NB4 (cell line): Measurements from ENCODE around the gene PIAS4.

Experiments
- DNase-seq: peaks from one replicate; pipeline ENCODE4 v3.0.0; 2010; ENCODE audit warnings: low read depth
- H3K4me3 ChIP-seq: one replicate; pipeline ENCODE4 v1.5.1; 2011; ENCODE audit warnings: mild to moderate bottlenecking, low read depth, low read length, moderate library complexity
- MYC ChIP-seq: IDR thresholded peaks from 2 replicates; pipeline ENCODE4 v1.6.1; 2011; ENCODE audit warnings: low read depth, low read length
- POLR2A ChIP-seq: IDR thresholded peaks from 2 replicates; pipeline ENCODE4 v1.6.1; 2011; ENCODE audit warnings: mild to moderate bottlenecking; ENCODE audit not compliant: insufficient read length; ENCODE audit errors: extremely low read depth
- TF ChIP-seq, protein P1 (sequence below): IDR thresholded peaks from 2 replicates; pipeline ENCODE4 v1.6.1; 2011; ENCODE audit warnings: low read depth, low read length
- TF ChIP-seq, protein P2 (sequence below): IDR thresholded peaks from one replicate; pipeline ENCODE4 v1.5.1; 2012; ENCODE audit warnings: low read depth, low read length

The PIAS4 gene

DNA sequence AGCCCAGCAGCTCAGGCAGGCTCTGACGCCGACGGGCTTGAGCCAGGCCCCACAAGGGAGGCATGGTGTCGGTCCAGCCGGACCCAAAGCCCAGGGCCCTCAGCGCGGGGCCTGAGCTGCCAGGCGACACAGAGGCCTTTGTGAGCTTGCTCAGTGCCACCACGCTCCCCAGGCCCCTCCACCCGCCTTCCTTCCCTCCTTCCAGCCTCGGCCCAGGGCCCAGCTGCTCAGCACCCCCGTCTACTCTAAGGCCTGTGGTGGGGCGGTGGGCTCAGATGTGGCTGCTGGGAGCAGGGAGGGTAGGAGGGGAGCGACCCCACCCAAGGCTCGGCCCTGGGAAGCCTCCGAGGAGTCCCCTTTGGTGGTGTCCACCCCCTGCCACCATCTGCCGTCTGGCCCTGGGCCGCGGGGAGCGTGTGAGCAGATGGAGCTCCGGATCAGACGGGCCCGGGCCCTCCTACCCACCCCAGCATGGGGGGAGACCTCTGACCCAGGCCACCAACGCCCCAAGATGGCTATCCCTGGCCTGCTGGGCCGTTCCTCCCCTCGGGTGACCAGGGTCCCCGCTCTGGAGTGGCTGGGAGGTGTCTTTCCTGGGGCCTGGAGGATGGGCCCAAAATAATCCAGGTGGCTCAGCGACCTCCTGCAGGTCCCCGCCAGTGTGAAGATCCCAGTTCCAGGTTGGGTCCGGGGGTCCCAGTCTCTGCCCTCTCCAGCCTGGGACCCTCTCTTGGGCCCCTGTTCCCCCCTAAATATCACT, 51.3 kb downstream of the PIAS4 start:
- no peak for DNase-seq
- TF ChIP-seq MYC (no peak), POLR2A (no peak)
- TF ChIP-seq, protein P1, sequence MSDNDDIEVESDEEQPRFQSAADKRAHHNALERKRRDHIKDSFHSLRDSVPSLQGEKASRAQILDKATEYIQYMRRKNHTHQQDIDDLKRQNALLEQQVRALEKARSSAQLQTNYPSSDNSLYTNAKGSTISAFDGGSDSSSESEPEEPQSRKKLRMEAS, result no peak
- TF ChIP-seq, protein P2, sequence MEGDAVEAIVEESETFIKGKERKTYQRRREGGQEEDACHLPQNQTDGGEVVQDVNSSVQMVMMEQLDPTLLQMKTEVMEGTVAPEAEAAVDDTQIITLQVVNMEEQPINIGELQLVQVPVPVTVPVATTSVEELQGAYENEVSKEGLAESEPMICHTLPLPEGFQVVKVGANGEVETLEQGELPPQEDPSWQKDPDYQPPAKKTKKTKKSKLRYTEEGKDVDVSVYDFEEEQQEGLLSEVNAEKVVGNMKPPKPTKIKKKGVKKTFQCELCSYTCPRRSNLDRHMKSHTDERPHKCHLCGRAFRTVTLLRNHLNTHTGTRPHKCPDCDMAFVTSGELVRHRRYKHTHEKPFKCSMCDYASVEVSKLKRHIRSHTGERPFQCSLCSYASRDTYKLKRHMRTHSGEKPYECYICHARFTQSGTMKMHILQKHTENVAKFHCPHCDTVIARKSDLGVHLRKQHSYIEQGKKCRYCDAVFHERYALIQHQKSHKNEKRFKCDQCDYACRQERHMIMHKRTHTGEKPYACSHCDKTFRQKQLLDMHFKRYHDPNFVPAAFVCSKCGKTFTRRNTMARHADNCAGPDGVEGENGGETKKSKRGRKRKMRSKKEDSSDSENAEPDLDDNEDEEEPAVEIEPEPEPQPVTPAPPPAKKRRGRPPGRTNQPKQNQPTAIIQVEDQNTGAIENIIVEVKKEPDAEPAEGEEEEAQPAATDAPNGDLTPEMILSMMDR, result no peak
- no peak overlapping the region for H3K4me3 ChIP-seq

DNA sequence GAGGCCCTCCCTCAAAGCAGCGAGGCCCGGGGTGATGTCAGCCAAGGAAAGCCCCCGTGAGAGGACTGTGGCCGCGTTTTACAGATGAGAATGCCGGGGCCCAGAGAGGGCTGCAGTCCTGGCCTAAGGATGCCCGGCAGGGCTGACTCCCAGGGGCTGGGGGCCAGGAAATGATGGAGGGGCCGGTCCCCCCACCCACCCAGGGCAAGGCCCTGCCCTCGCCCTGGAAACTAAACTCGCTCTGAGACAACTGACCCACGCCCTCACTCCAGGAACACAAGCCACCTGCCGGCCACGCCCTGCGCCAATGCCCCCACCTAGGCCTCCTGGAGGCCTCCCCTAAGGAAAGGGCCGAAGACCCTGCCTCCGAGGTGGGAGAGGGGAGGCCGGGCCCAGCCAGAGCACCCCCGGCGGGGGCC, 51.9 kb downstream of the PIAS4 start:
- H3K4me3 ChIP-seq, result no peak overlapping the region
- DNase-seq, result no peak
- TF ChIP-seq POLR2A (no peak), MYC (no peak)
- TF ChIP-seq, protein P1, result no peak
- TF ChIP-seq, protein P2, result no peak

DNA sequence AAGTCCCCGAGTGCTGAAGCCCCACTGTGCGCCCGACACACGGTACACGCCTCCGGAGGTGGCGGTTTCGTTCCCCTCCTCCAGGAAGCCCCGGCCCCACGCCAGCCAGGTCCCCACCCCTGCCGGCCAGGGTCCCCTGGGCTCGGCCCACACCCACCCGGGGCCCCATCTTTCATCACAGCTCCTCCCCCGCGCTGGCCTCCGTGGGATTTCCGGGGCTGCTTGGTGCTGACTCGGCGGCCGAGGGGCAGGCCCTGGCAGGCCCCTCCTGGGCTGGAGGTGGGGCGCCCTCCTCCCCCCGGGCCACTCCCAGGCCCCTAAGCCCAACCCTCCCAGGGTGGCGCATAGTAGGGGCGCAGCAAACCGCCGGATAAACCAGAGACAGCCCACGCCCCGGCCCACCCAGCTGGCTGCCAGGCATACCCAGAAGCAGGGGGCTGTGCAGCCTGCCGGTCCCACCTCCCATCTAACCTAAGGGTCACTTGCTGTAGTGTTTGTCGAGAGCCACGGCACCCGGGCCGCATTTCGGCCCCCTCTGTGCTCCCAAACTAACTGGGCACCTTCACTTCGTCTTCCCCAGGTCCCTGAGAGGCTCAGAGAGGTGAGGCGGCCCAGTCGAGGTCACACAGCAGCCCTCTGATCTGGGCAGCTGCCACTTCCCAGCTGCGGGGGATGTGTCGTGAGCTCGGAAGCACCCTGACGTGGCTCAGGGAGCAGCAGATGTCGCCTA, 52.5 kb downstream of the PIAS4 start:
- no peak for TF ChIP-seq MYC
- no peak for TF ChIP-seq POLR2A
- TF ChIP-seq, protein P2, result no peak
- TF ChIP-seq, protein P1, result no peak
- H3K4me3 ChIP-seq, result no peak overlapping the region
- DNase-seq, result peak; percentile 52

DNA sequence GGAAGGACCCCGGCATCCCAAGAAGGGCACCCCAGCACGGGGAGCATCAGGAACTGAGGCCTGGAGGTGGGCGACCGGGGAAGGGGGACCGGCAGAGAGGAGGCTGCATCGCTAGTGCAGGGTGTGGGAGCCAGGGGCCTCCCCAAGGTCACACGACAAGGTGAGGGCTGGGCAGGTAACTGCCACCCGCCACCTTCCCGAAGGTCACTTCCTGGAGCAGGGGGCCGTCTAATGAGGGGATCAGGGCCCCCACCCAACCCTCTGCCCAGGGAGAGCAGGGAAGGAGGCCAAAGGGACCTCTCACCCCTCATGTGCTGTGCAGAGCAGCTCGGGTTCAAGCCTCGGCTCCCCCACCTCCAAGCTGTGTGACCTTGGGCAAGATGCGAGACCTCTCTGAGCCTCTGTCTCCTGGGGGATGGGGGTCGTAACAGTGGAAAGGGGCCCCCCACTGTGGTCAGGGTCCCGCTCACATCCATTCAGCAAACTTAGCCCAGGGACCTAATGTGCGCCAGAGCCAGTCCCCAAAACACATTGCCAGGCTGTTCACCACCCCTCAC, 53.2 kb downstream of the PIAS4 start:
- H3K4me3 ChIP-seq, result no peak overlapping the region
- TF ChIP-seq, protein P2, result no peak
- no peak for TF ChIP-seq POLR2A
- no peak for TF ChIP-seq MYC
- TF ChIP-seq, protein P1, result no peak
- no peak for DNase-seq

DNA sequence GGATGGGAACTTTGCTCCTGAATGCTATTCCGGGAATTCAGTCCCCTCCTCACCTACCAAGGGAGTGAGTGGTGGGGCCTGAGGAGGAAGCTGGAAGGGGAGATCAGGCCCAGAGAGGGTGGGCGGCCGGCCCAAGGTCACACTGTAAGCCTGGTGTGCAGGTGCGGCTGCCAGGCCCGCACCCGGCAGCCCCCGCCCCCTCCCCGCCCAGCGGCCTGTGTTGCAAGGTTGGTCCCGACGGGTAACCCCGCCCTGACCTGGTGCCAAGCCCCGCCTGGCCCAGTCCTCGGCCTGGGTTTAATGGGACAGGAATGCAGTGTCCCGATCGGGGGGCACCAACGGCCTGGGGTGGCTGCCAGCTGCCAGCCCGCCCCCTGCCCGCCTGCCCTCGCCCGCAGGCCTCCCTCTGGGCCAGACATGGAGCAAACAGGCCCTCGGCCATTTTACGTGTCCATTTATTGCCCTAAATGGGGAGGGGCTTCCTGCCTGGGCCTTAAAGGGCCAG, 53.7 kb downstream of the PIAS4 start:
- H3K4me3 ChIP-seq, result no peak overlapping the region
- TF ChIP-seq, protein P2, result no peak
- TF ChIP-seq MYC (no peak), POLR2A (no peak)
- TF ChIP-seq, protein P1, result no peak
- DNase-seq, result no peak
